Measurements from ENCODE around the gene RPL27. TPM values are rescaled to one million over a fixed set of nuclear protein-coding genes. Genes with fewer than 3 reads are reported as not detected.

RPL27 gene
- total and polyA plus RNA-seq, 9 donors, result 1,130 to 5,312 (median 1,880) TPM

DNA sequence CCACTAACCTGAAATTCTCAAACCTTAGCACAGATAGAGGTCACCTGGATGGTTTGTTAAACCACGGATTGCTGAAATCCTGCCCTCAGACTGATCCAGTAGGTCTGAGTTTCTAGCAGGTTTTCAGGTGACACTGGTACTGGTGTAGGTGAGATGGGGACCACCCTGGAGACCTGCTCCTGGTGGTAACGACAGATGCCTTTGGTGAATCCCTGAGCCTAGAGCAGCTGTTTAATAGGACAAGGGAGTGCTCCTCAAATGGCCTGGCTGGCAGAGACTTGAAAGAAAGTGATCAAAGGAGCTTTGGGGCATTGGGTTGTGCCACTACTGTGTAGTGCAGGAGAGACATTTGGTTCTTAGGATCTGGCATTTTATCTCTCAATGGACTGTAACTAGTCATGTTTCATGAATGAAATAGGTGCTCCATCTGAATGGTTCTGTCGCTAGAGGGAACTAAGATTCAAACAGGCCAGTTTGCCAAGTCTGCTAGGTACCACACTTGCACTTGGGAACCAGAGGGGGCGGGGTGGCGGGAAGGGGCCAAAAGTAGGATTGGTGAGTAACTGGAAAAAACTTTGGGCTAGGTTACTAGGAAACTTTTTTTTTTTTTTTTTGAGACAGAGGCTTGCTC, 5.4 kb downstream of the RPL27 start:
- no peak for DNase-seq
- Histone ChIP-seq H3K4me3 (no peak overlapping the region), H3K4me1 (ENCODE audit: insufficient read depth) (peaks cover 5% of the 10 kb centered on the region), H3K27ac (no peak overlapping the region), H3K9me3 (no peaks in the 10 kb centered on the region), H3K27me3 (no peaks in the 10 kb centered on the region), H3K36me3 (no peaks in the 10 kb centered on the region)
- WGBS, 3 donors, result 62 to 75% (median 68%) methylated on average over 5 of the region's 5 CpGs
- TF ChIP-seq, protein P1, sequence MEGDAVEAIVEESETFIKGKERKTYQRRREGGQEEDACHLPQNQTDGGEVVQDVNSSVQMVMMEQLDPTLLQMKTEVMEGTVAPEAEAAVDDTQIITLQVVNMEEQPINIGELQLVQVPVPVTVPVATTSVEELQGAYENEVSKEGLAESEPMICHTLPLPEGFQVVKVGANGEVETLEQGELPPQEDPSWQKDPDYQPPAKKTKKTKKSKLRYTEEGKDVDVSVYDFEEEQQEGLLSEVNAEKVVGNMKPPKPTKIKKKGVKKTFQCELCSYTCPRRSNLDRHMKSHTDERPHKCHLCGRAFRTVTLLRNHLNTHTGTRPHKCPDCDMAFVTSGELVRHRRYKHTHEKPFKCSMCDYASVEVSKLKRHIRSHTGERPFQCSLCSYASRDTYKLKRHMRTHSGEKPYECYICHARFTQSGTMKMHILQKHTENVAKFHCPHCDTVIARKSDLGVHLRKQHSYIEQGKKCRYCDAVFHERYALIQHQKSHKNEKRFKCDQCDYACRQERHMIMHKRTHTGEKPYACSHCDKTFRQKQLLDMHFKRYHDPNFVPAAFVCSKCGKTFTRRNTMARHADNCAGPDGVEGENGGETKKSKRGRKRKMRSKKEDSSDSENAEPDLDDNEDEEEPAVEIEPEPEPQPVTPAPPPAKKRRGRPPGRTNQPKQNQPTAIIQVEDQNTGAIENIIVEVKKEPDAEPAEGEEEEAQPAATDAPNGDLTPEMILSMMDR (IDR thresholded peaks at IDR 0.05), result no peak
- no peak for TF ChIP-seq EP300 (IDR thresholded peaks at IDR 0.05)
- TF ChIP-seq POLR2A (IDR thresholded peaks at IDR 0.05), result no peak
- intact Hi-C loops (cut with DNase I), result no loop called here

DNA sequence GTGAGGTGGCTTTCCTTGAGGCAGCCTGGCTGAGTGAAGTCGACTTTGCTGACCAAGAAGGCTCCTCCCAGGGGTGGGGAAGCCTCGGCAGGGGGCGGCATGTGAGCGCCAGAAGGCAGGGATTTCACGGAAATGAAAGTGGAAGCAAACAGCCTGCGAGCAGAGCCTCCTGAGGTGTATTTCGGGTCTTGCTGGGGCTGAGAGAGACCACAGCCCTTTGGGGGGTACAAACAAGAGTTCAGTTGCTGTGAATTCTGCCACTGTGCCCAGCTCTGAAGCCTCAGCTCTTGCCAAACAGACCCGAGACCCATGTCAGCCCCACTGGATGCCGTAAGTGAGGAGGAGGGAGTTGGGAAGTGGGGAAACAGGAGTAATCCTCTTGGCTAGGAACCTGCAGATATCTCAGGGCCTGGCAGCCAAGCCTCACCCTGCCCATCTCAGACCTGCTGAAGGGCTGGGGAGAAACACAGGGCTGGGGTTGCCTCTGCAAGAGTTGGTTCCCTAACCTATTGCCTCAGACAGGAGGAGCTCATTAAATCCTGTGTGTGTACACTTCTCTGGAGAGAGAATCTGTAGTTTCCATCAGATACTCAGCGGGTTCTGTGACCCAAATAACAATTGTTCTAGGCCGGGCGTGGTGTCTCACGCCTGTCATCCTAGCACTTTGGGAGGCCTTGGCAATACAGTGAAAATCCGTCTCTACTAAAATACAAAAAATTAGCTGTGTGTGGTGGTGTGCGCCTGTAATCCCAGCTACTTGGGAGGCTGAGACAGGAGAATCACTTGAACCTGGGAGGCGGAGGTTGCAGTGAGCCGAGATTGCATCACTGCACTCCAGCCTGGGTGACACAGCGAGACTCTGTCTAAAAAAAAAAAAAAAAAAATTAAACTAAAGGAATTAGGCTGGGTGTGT, 8.7 kb downstream of the RPL27 start, which contains the start of gene IFI35:
IFI35 (plus strand) TSS at position 146 of the 913 bp plus-strand sequence; CDS start at position 310, 164 bp downstream.
- H3K4me3 ChIP-seq, result peak within 1 kb of the TSS; percentile 56
- H3K4me1 ChIP-seq (ENCODE audit: insufficient read depth), result peaks cover 6% of the 10 kb centered on the region
- no peaks in the 10 kb centered on the region for H3K9me3 ChIP-seq
- peak within 1 kb of the TSS; percentile 67 to 81 for H3K27ac ChIP-seq
- peak; percentile 85 to 90 (median 86) for DNase-seq
- H3K27me3 ChIP-seq, result no peaks in the 10 kb centered on the region
- intact Hi-C loops (cut with DNase I), result no loop called here
- no peaks in the 10 kb centered on the region for H3K36me3 ChIP-seq
- TF ChIP-seq EP300 (IDR thresholded peaks at IDR 0.05) (no peak), POLR2A (IDR thresholded peaks at IDR 0.05) (peak; percentile 61)
- TF ChIP-seq, protein P1 (IDR thresholded peaks at IDR 0.05), result peak in 1 of 3 donors; percentile 43
- 15 to 22% (median 18%) methylated on average over 18 of the region's 18 CpGs for WGBS, 3 donors

DNA sequence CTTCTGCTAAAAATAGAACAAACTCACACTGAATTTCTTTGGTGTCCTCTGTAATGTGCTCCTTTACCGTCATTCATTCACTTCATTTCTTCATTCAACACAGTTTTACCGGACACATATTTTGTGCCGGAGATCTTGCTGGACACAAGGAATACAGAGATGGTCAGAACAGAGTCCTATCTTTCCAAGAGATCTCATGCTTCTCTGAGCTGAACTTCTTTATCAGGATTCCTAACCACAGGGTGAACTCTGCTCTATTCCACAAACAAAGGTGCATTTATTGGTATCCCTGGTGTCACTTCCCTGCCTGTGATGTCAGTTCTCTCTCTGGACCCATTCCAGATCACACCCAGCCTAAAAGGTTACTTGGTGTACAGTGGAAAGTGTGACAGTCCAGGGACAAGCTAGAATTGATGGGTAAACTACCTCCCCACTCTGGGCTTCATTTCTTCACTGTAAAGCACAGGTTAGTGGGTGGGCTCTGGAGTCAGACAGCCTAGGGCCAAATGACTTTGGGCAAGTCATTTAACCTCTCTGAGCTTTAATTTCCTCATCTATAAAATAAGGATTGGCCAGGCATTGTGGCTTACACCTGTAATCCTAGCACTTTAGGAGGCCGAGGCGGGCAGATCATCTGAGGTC, 12.6 kb downstream of the RPL27 start:
- Histone ChIP-seq H3K36me3 (no peaks in the 10 kb centered on the region), H3K9me3 (no peaks in the 10 kb centered on the region), H3K27me3 (no peaks in the 10 kb centered on the region), H3K4me3 (no peak overlapping the region), H3K27ac (no peak overlapping the region), H3K4me1 (ENCODE audit: insufficient read depth) (peaks cover 8% of the 10 kb centered on the region)
- DNase-seq, result no peak
- WGBS, 3 donors, result 53 to 71% (median 57%) methylated on average over 5 of the region's 5 CpGs
- intact Hi-C loops (cut with DNase I), result no loop called here
- TF ChIP-seq POLR2A (IDR thresholded peaks at IDR 0.05) (no peak), EP300 (IDR thresholded peaks at IDR 0.05) (no peak)
- TF ChIP-seq, protein P1 (IDR thresholded peaks at IDR 0.05), result no peak

DNA sequence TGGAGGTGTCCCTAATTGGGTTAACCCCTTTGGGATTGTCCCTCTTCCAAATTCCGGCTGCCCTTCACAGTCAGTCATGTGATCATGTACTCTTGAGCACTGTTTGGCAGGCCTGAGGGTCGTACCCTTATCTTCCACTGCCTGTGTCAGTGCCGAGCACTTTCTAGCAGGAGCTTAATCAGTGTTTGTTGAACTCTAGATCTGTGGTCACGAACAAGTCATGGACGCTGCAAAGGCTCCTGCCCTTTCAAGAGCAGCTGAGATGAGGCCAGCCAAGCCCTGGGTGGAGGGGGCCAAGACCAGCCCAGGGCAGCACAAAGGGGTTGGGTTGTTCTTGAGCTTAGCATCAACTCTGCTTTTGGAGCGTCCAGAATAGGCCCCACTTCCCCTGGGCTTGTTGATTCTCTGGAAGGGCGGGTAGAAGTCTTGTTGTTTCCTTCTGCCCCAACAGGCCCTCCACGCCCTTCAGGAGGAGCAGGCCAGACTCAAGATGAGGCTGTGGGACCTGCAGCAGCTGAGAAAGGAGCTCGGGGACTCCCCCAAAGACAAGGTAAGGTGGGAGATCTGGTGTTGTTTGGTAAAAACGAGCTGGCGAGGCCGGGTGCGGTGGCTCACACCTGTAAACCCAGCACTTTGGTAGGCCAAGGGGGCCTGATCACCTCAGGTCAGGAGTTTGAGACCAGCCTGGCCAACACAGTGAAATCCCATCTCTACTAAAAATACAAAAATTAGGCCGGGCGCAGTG, 13.7 kb downstream of the RPL27 start:
- Histone ChIP-seq H3K36me3 (no peaks in the 10 kb centered on the region), H3K4me1 (ENCODE audit: insufficient read depth) (peaks cover 8% of the 10 kb centered on the region), H3K4me3 (no peak overlapping the region), H3K27ac (peak overlapping the region in 1 of 2 donors; percentile 22), H3K27me3 (no peaks in the 10 kb centered on the region), H3K9me3 (no peaks in the 10 kb centered on the region)
- intact Hi-C loops (cut with DNase I), result no loop called here
- TF ChIP-seq POLR2A (IDR thresholded peaks at IDR 0.05) (no peak), EP300 (IDR thresholded peaks at IDR 0.05) (no peak)
- TF ChIP-seq, protein P1 (IDR thresholded peaks at IDR 0.05), result no peak
- peak in 2 of 5 donors; percentile 51 to 81 for DNase-seq
- 40 to 54% (median 45%) methylated on average over 15 of the region's 15 CpGs for WGBS, 3 donors
